Fibroblast of lung (primary cell): ENCODE results near the gene LDLRAD4. TPM values are rescaled to one million over a fixed set of nuclear protein-coding genes. Genes with fewer than 3 reads are reported as not detected.
A peak's percentile ranks its signal among the peaks of the same experiment; 100 is the strongest.

ENCODE experiments used
- DNase-seq, 2 donors: peaks; one replicate each; pipeline versions ENCODE4 v3.0.0 to v3.0.0-alpha.2; 2010; ENCODE audit warnings: low read depth in 2 of 2
- H2AFZ ChIP-seq: 2 replicates; pipeline ENCODE4 v1.5.1; 2012; ENCODE audit warnings: low read length, control low read depth, inconsistent platforms
- H3K27ac ChIP-seq: 2 replicates; pipeline ENCODE4 v1.5.1; 2011; ENCODE audit warnings: low read length, control low read depth; ENCODE audit not compliant: insufficient read depth
- H3K27me3 ChIP-seq: 2 replicates; pipeline ENCODE4 v1.5.1; 2011; ENCODE audit warnings: mild to moderate bottlenecking, low read length; ENCODE audit not compliant: control insufficient read depth, insufficient read depth
- H3K36me3 ChIP-seq: 2 replicates; pipeline ENCODE4 v1.5.1; 2011; ENCODE audit warnings: low read length; ENCODE audit not compliant: control insufficient read depth, insufficient read depth
- H3K4me1 ChIP-seq: 2 replicates; pipeline ENCODE4 v1.5.1; 2011; ENCODE audit warnings: low read length; ENCODE audit not compliant: control insufficient read depth, insufficient read depth; ENCODE audit errors: extremely low read depth
- H3K4me2 ChIP-seq: 2 replicates; pipeline ENCODE4 v1.5.1; 2011; ENCODE audit warnings: low read length, control low read depth; ENCODE audit not compliant: insufficient read depth; ENCODE audit errors: extremely low read depth
- H3K4me3 ChIP-seq, 4 experiments: fragments of 200-600 bp in 1 of 4; sonication (generic) in 1 of 4; replicated peaks in 1 of 4; 2 replicates each; pipeline ENCODE4 v1.5.1; 2011 to 2016; ENCODE audit warnings: low read length in 4 of 4, low read depth in 3 of 4, mild to moderate bottlenecking in 3 of 4, control low read depth in 2 of 4, inconsistent platforms in 1 of 4, mixed read lengths in 1 of 4; ENCODE audit not compliant: insufficient read depth in 1 of 4; ENCODE audit errors: control extremely low read depth in 1 of 4
- H3K79me2 ChIP-seq: 2 replicates; pipeline ENCODE4 v1.5.1; 2012; ENCODE audit warnings: mild to moderate bottlenecking, low read length, inconsistent platforms; ENCODE audit not compliant: control insufficient read depth, insufficient read depth
- H3K9ac ChIP-seq: 2 replicates; pipeline ENCODE4 v1.5.1; 2011; ENCODE audit warnings: mild to moderate bottlenecking, low read length, control low read depth; ENCODE audit not compliant: insufficient read depth
- H3K9me3 ChIP-seq: 2 replicates; pipeline ENCODE4 v1.5.1; 2012; ENCODE audit warnings: low read depth, low read length; ENCODE audit not compliant: control insufficient read depth, insufficient read depth
- H4K20me1 ChIP-seq: 2 replicates; pipeline ENCODE4 v1.5.1; 2011; ENCODE audit warnings: low read length; ENCODE audit not compliant: control insufficient read depth, insufficient read depth; ENCODE audit errors: extremely low read depth
- CTCF ChIP-seq, 2 donors: IDR thresholded peaks in 1 of 2; conservative IDR thresholded peaks in 1 of 2; 1 replicate in 1 of 2; 2 replicates in 1 of 2; pipeline ENCODE4 v1.5.1; 2011 to 2012; ENCODE audit warnings: low read length in 2 of 2, control low read depth in 1 of 2, inconsistent platforms in 1 of 2, low read depth in 1 of 2, mild to moderate bottlenecking in 1 of 2
- EZH2 ChIP-seq: IDR thresholded peaks from 2 replicates; pipeline ENCODE4 v1.5.1; 2012; ENCODE audit warnings: low read length, control low read depth, mild to moderate bottlenecking; ENCODE audit errors: missing control alignments
- polyA plus RNA-seq, 2 donors: library from polyadenylated mRNA; depleted of rRNA in 1 of 2; stranded (reverse) in 1 of 2; unstranded in 1 of 2; fragments of >200 nt; gene quantifications; 2 replicates each; pipeline ENCODE4 v1.2.1, GENCODE V29; 2011 to 2012; ENCODE audit warnings: missing spikeins in 1 of 2
- total RNA-seq: library from RNA; depleted of rRNA; stranded (reverse); fragments of >200 nt; gene quantifications from 2 replicates; pipeline ENCODE4 v1.2.1, GENCODE V29; 2014

The LDLRAD4 gene
- total and polyA plus RNA-seq, 2 donors (not counting 1 experiment from before 2014, with no cell fraction given) = not detected

GRCh38 chr18:13289481-13290205, 71.1 kb downstream of the LDLRAD4 start:
- no peak overlapping the region for H3K9ac ChIP-seq
- H3K4me3 ChIP-seq = no peak overlapping the region
- no peak overlapping the region for H3K27ac ChIP-seq
- TF ChIP-seq EZH2 = no peak
- TF ChIP-seq CTCF (conservative IDR thresholded peaks at IDR 0.05 in 1 of 2, IDR thresholded peaks at IDR 0.05 in 1 of 2; ENCODE audit: low read depth in 1 of 2, low read length in 2 of 2) = no peak
- H2AFZ ChIP-seq = no peak overlapping the region
- H3K79me2 ChIP-seq = no peaks in the 10 kb centered on the region
- no peaks in the 10 kb centered on the region for H3K36me3 ChIP-seq
- DNase-seq = peak in 1 of 2 donors; percentile 35
- no peaks in the 10 kb centered on the region for H3K27me3 ChIP-seq
- no peaks in the 10 kb centered on the region for H4K20me1 ChIP-seq
- H3K4me1 ChIP-seq = no peaks in the 10 kb centered on the region
- H3K4me2 ChIP-seq = no peak overlapping the region
- no peaks in the 10 kb centered on the region for H3K9me3 ChIP-seq

- Histone ChIP-seq H3K79me2 (no peaks in the 10 kb centered on the region), H3K9ac (no peak overlapping the region), H3K4me2 (no peak overlapping the region), H3K27me3 (no peaks in the 10 kb centered on the region), H4K20me1 (no peaks in the 10 kb centered on the region), H2AFZ (no peak overlapping the region), H3K36me3 (no peaks in the 10 kb centered on the region), H3K4me1 (no peaks in the 10 kb centered on the region), H3K9me3 (no peaks in the 10 kb centered on the region), H3K27ac (no peak overlapping the region), H3K4me3 (no peak overlapping the region)
- no peak for DNase-seq
- no peak for TF ChIP-seq EZH2
- no peak for TF ChIP-seq CTCF (conservative IDR thresholded peaks at IDR 0.05 in 1 of 2, IDR thresholded peaks at IDR 0.05 in 1 of 2; ENCODE audit: low read depth in 1 of 2, low read length in 2 of 2)
Observed at GRCh38 chr18:13290856-13291271, 72.3 kb downstream of the LDLRAD4 start.

- H3K79me2 ChIP-seq = no peaks in the 10 kb centered on the region
- no peak overlapping the region for H3K9ac ChIP-seq
- DNase-seq = no peak
- H4K20me1 ChIP-seq = no peaks in the 10 kb centered on the region
- no peak overlapping the region for H3K27ac ChIP-seq
- H3K9me3 ChIP-seq = no peaks in the 10 kb centered on the region
- H2AFZ ChIP-seq = no peak overlapping the region
- H3K4me3 ChIP-seq = no peak overlapping the region
- H3K4me2 ChIP-seq = no peak overlapping the region
- no peaks in the 10 kb centered on the region for H3K27me3 ChIP-seq
- H3K36me3 ChIP-seq = no peaks in the 10 kb centered on the region
- TF ChIP-seq EZH2 (no peak), CTCF (conservative IDR thresholded peaks at IDR 0.05 in 1 of 2, IDR thresholded peaks at IDR 0.05 in 1 of 2; ENCODE audit: low read depth in 1 of 2, low read length in 2 of 2) (no peak)
- no peaks in the 10 kb centered on the region for H3K4me1 ChIP-seq
Observed at GRCh38 chr18:13291299-13291698, 72.7 kb downstream of the LDLRAD4 start.
